K562 (cell line): Measurements from ENCODE around the gene PCDH9. TPM values are rescaled to one million over a fixed set of nuclear protein-coding genes. Genes with fewer than 3 reads are reported as not detected.

Experiments used
- DDX20 ChIP-seq: fragments of 450-650 bp; IDR thresholded peaks from 2 replicates; pipeline ENCODE4 v1.6.1; 2016; ENCODE audit warnings: missing genetic modification characterization, low read depth, mild to moderate bottlenecking, missing compliant biosample characterization, moderate library complexity
- MAX ChIP-seq: sonication (generic); formaldehyde crosslinking; IDR thresholded peaks from 2 replicates; pipeline ENCODE4 v1.9.0; 2022; ENCODE audit warnings: mild to moderate bottlenecking, missing genetic modification reagents
- MGA ChIP-seq: fragments of 450-650 bp; IDR thresholded peaks from 2 replicates; pipeline ENCODE4 v1.6.1; 2016; ENCODE audit warnings: mild to moderate bottlenecking, moderate library complexity
- ZFP36 ChIP-seq: fragments of 150-350 bp; IDR thresholded peaks from 2 replicates; pipeline ENCODE4 v1.6.1; 2018; ENCODE audit warnings: low read length, low read depth; ENCODE audit not compliant: partially characterized antibody
- polyA plus RNA-seq, 8 experiments: library from polyadenylated mRNA; depleted of rRNA in 4 of 8; stranded (reverse) in 5 of 8; unstranded in 3 of 8; fragments of >200 nt; fragmentation: Nextera tagmentation in 2 of 8; fragmentation: Illumina TruSeq in 1 of 8; extraction: Ambion mirVana in 2 of 8; extraction: Trizol in 1 of 8; gene quantifications; 2 replicates each; pipeline versions ENCODE4 v1.2.1 to v1.2.3, GENCODE V29; 2011 to 2014; ENCODE audit warnings: inconsistent platforms in 1 of 8, missing spikeins in 1 of 8
- total RNA-seq, 7 experiments: library from RNA; depleted of rRNA in 6 of 7; stranded (reverse); fragments of >200 nt in 6 of 7; fragmentation: Illumina TruSeq in 2 of 7; extraction: Trizol in 2 of 7; gene quantifications; 2 replicates each; pipeline versions ENCODE4 v1.2.1 to v1.2.3, GENCODE V29; 2011 to 2021; ENCODE audit warnings: low replicate concordance in 1 of 7

PCDH9 gene
- total and polyA plus RNA-seq, 9 of the 15 experiments (the other 6 are each of a cell fraction or from before 2014, with no cell fraction given) = 1.1 to 6.7 (median 4.9) TPM

GRCh38 chr13:66948910-66949309 is 281.2 kb downstream of the PCDH9 start (continued):
- no peak for TF ChIP-seq MGA
- no peak for TF ChIP-seq DDX20 (tag)
- TF ChIP-seq MAX (CRISPR knock-in tag) = no peak
- no peak for TF ChIP-seq ZFP36
